KMS-11 (cell line): ENCODE results near the gene CCDC141.
A peak's percentile ranks its signal among the peaks of the same experiment; 100 is the strongest.

Source experiments
- H2AFZ ChIP-seq: fragments of 200-600 bp; sonication (generic); 2 replicates; pipeline ENCODE4 v1.6.1; 2016; ENCODE audit warnings: antibody characterized with exemption, mixed run types, low read depth
- H3K27ac ChIP-seq: fragments of 200-600 bp; sonication (generic); 2 replicates; pipeline ENCODE4 v1.6.1; 2016; ENCODE audit warnings: mild to moderate bottlenecking, mixed run types
- H3K27me3 ChIP-seq: fragments of 200-600 bp; sonication (generic); 2 replicates; pipeline ENCODE4 v1.6.1; 2017; ENCODE audit warnings: mild to moderate bottlenecking, low read depth, mixed run types, moderate library complexity; ENCODE audit not compliant: insufficient read depth
- H3K36me3 ChIP-seq: fragments of 200-600 bp; sonication (generic); 2 replicates; pipeline ENCODE4 v1.6.1; 2017; ENCODE audit warnings: mild to moderate bottlenecking, mixed run types; ENCODE audit not compliant: insufficient read depth
- H3K4me1 ChIP-seq: fragments of 200-600 bp; sonication (generic); 2 replicates; pipeline ENCODE4 v1.6.1; 2016; ENCODE audit warnings: mild to moderate bottlenecking, low read depth, mixed run types; ENCODE audit not compliant: poor library complexity, severe bottlenecking
- H3K4me2 ChIP-seq: fragments of 200-600 bp; sonication (generic); 2 replicates; pipeline ENCODE4 v1.7.0; 2016; ENCODE audit warnings: mild to moderate bottlenecking, mixed run types
- H3K4me3 ChIP-seq: fragments of 200-600 bp; sonication (generic); IDR thresholded peaks from 2 replicates; pipeline ENCODE4 v1.6.1; 2017; ENCODE audit warnings: low read depth, low read length, mixed read lengths; ENCODE audit not compliant: insufficient read depth
- H3K79me2 ChIP-seq: fragments of 200-600 bp; sonication (generic); 2 replicates; pipeline ENCODE4 v1.6.1; 2016; ENCODE audit warnings: low read depth, mixed run types; ENCODE audit not compliant: insufficient read depth
- H3K9ac ChIP-seq: fragments of 200-600 bp; sonication (generic); 2 replicates; pipeline ENCODE4 v1.6.1; 2016; ENCODE audit warnings: mild to moderate bottlenecking, mixed run types
- H4K20me1 ChIP-seq: fragments of 200-600 bp; sonication (generic); 2 replicates; pipeline ENCODE4 v1.6.1; 2016; ENCODE audit warnings: mild to moderate bottlenecking, mixed run types; ENCODE audit not compliant: insufficient read depth
- TF ChIP-seq, protein P1 (sequence below): fragments of 200-600 bp; sonication (generic); conservative IDR thresholded peaks from 2 replicates; pipeline ENCODE4 v1.6.1; 2017; ENCODE audit warnings: low read depth, mild to moderate bottlenecking, antibody characterized with exemption, low read length, moderate library complexity, mixed read lengths

The CCDC141 gene

DNA sequence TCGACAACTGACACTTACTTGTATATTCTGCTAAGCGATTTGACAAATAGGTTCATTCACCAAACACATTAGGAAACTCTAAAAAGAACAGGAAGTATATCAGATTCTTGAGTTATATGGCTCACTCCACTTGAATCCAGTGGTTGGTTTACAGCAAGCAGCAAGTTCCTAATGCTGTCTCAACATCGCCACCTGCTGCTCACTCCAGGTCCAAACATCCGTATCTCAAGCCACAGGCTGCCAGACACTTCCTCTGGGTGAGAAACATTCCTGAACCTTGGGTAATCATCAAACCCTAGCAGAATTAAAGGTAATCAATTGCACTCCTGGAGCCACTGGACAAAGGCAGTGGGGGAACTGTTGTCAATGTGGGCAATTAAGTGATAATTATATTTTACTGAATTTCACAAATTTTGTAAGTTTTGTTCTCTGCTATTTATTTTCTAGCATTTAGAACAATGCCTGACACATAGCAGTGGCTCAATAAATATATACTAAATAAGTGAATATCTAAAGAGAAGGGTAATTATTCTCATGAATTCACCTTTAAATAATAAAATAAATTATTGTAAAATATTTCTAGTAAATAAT lies 135.6 kb downstream of the CCDC141 start:
- Histone ChIP-seq H3K4me3 (no peak overlapping the region), H3K36me3 (no peaks in the 10 kb centered on the region), H3K79me2 (no peaks in the 10 kb centered on the region), H3K27ac (no peak overlapping the region), H2AFZ (no peak overlapping the region), H3K9ac (no peak overlapping the region), H4K20me1 (no peaks in the 10 kb centered on the region), H3K27me3 (no peaks in the 10 kb centered on the region), H3K4me1 (peaks cover 57% of the 10 kb centered on the region), H3K4me2 (no peak overlapping the region)
- TF ChIP-seq, protein P1, sequence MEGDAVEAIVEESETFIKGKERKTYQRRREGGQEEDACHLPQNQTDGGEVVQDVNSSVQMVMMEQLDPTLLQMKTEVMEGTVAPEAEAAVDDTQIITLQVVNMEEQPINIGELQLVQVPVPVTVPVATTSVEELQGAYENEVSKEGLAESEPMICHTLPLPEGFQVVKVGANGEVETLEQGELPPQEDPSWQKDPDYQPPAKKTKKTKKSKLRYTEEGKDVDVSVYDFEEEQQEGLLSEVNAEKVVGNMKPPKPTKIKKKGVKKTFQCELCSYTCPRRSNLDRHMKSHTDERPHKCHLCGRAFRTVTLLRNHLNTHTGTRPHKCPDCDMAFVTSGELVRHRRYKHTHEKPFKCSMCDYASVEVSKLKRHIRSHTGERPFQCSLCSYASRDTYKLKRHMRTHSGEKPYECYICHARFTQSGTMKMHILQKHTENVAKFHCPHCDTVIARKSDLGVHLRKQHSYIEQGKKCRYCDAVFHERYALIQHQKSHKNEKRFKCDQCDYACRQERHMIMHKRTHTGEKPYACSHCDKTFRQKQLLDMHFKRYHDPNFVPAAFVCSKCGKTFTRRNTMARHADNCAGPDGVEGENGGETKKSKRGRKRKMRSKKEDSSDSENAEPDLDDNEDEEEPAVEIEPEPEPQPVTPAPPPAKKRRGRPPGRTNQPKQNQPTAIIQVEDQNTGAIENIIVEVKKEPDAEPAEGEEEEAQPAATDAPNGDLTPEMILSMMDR = peak; percentile 95

DNA sequence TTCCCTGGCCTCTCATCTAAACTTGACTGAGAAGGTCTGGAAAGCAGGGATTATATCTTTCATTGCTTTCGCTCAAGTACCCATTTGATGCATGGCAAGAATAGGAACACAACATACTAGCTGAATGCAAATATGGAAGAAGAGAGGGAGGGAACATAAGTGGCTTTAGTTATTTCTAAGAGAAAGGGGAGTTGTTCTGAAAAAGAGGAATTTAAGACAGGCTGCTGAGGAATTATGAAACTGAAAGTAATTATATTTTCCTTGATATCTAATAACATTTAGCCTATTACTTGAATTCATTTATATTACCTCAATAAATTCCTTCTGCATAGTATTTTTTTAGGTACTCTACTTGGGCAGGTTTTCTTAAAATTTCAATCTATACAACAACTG lies 136.9 kb downstream of the CCDC141 start:
- Histone ChIP-seq H3K27ac (0 out of 2 replicates have a peak overlapping the region, but pooled peaks have one; percentile 8), H3K4me3 (peak overlapping the region; percentile 25), H3K9ac (no peak overlapping the region), H3K4me1 (peaks cover 63% of the 10 kb centered on the region), H2AFZ (0 out of 2 replicates have a peak overlapping the region, but pooled peaks have one; percentile 2), H3K79me2 (no peaks in the 10 kb centered on the region), H4K20me1 (no peaks in the 10 kb centered on the region), H3K27me3 (no peaks in the 10 kb centered on the region), H3K4me2 (peak overlapping the region; percentile 33), H3K36me3 (no peaks in the 10 kb centered on the region)
- TF ChIP-seq, protein P1 = no peak

DNA sequence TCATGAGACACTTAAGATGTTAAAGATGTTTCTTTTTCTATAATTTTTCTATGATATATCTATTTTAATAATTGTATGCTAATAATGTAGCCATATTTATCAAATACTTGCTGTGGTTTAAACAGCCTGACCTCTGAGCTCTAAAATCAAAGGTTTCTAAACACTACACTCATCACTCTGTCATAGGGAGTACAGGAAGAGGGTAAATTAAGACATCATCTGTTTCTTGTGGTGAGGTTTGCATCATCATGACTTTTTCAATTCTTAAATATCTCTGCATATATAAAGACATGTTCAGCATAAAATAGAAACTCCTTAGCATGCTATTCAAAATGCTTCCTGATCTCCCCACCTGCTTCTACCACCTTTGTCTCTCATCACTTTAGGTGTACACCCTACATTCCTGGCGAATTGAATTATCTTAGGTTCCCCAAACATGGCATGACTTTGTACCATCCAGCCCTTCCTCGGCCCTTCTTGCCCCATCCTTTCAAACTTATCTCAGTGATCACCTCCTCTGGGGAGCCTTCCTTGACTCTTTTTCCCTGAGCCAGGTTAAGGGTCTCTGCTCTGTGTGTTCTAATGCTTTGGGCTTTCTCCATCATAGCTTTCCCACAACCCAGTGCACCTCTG lies 137.4 kb downstream of the CCDC141 start:
- H3K79me2 ChIP-seq = no peaks in the 10 kb centered on the region
- peak overlapping the region; percentile 25 for H3K4me3 ChIP-seq
- no peaks in the 10 kb centered on the region for H4K20me1 ChIP-seq
- TF ChIP-seq, protein P1 = no peak
- no peaks in the 10 kb centered on the region for H3K27me3 ChIP-seq
- H3K36me3 ChIP-seq = no peaks in the 10 kb centered on the region
- peaks cover 63% of the 10 kb centered on the region for H3K4me1 ChIP-seq
- peak overlapping the region; percentile 33 for H3K4me2 ChIP-seq
- no peak overlapping the region for H3K9ac ChIP-seq
- 0 out of 2 replicates have a peak overlapping the region, but pooled peaks have one; percentile 8 for H3K27ac ChIP-seq
- H2AFZ ChIP-seq = 0 out of 2 replicates have a peak overlapping the region, but pooled peaks have one; percentile 2

GRCh38 chr2:178911039-178911438 lies 138.9 kb downstream of the CCDC141 start:
- Histone ChIP-seq H3K4me2 (no peak overlapping the region), H3K9ac (no peak overlapping the region), H4K20me1 (no peaks in the 10 kb centered on the region), H2AFZ (no peak overlapping the region), H3K4me3 (no peak overlapping the region), H3K27ac (no peak overlapping the region), H3K79me2 (no peaks in the 10 kb centered on the region), H3K4me1 (peaks cover 59% of the 10 kb centered on the region), H3K27me3 (no peaks in the 10 kb centered on the region), H3K36me3 (no peaks in the 10 kb centered on the region)
- TF ChIP-seq, protein P1 = no peak
